GM23338 (cell line): Measurements from ENCODE around the gene RIBC2. TPM values are rescaled to one million over a fixed set of nuclear protein-coding genes. Genes with fewer than 3 reads are reported as not detected.

Source experiments
- ATAC-seq: fragments of 200-7000 bp; cut with Tn5 transposase; 3 replicates; pipeline ENCODE4 v1.9.1; 2020
- DNase-seq: peaks from one replicate; pipeline ENCODE4 v3.0.0-alpha.2; 2015; ENCODE audit warnings: low spot score
- H2AFZ ChIP-seq: fragments of 200-600 bp; sonication (generic); 2 replicates; pipeline ENCODE4 v1.8.0; 2016; ENCODE audit warnings: antibody characterized with exemption, mild to moderate bottlenecking, moderate library complexity
- H3F3A ChIP-seq: fragments of 200-600 bp; sonication (generic); replicated peaks from 2 replicates; pipeline ENCODE4 v1.8.0; 2017; ENCODE audit warnings: antibody characterized with exemption, mixed run types, low read depth
- H3K27ac ChIP-seq: fragments of 200-600 bp; sonication (generic); 2 replicates; pipeline ENCODE4 v1.6.1; 2016; ENCODE audit warnings: low read depth
- H3K27me3 ChIP-seq: fragments of 200-600 bp; sonication (generic); 2 replicates; pipeline ENCODE4 v1.8.0; 2016; ENCODE audit warnings: mild to moderate bottlenecking, mixed run types, moderate library complexity; ENCODE audit not compliant: insufficient read depth
- H3K36me3 ChIP-seq: fragments of 200-600 bp; sonication (generic); 2 replicates; pipeline ENCODE4 v1.8.0; 2016; ENCODE audit warnings: mild to moderate bottlenecking; ENCODE audit not compliant: insufficient read depth
- H3K4me1 ChIP-seq: fragments of 200-600 bp; sonication (generic); 2 replicates; pipeline ENCODE4 v1.8.0; 2016; ENCODE audit warnings: mild to moderate bottlenecking, moderate library complexity; ENCODE audit not compliant: insufficient read depth
- H3K4me2 ChIP-seq: fragments of 200-600 bp; sonication (generic); 2 replicates; pipeline ENCODE4 v1.7.1; 2017; ENCODE audit warnings: mixed run types
- H3K4me3 ChIP-seq: fragments of 200-600 bp; sonication (generic); 2 replicates; pipeline ENCODE4 v1.6.1; 2016; ENCODE audit warnings: mixed run types
- H3K79me2 ChIP-seq: fragments of 200-600 bp; sonication (generic); replicated peaks from 2 replicates; pipeline ENCODE4 v1.8.0; 2017; ENCODE audit warnings: mild to moderate bottlenecking; ENCODE audit not compliant: insufficient read depth
- H3K9me2 ChIP-seq: fragments of 200-600 bp; sonication (generic); 2 replicates; pipeline ENCODE4 v1.8.0; 2017; ENCODE audit not compliant: insufficient read depth
- H4K20me1 ChIP-seq: fragments of 200-600 bp; sonication (generic); replicated peaks from 2 replicates; pipeline ENCODE4 v1.8.0; 2017; ENCODE audit warnings: mild to moderate bottlenecking; ENCODE audit not compliant: insufficient read depth
- H3K27ac Mint-ChIP-seq: 2 replicates; pipeline ENCODE4 v1.8.0; 2020; ENCODE audit warnings: inconsistent platforms, mild to moderate bottlenecking, moderate library complexity, mixed read lengths
- H3K27me3 Mint-ChIP-seq: 3 replicates; pipeline ENCODE4 v1.8.0; 2022; ENCODE audit warnings: low read depth, mild to moderate bottlenecking, moderate library complexity, mixed read lengths, inconsistent platforms; ENCODE audit not compliant: insufficient read depth, poor library complexity
- H3K36me3 Mint-ChIP-seq: 3 replicates; pipeline ENCODE4 v1.8.0; 2021; ENCODE audit warnings: low read depth, mild to moderate bottlenecking, inconsistent platforms, moderate library complexity, mixed read lengths
- H3K4me1 Mint-ChIP-seq: 3 replicates; pipeline ENCODE4 v1.8.0; 2020; ENCODE audit warnings: mild to moderate bottlenecking, inconsistent platforms, mixed read lengths
- H3K4me3 Mint-ChIP-seq: 3 replicates; pipeline ENCODE4 v1.8.0; 2021; ENCODE audit warnings: moderate library complexity, mild to moderate bottlenecking, inconsistent platforms, mixed read lengths
- H3K9me3 Mint-ChIP-seq: 3 replicates; pipeline ENCODE4 v1.8.0; 2020; ENCODE audit warnings: moderate library complexity, mild to moderate bottlenecking, inconsistent platforms, mixed read lengths
- CREB1 ChIP-seq: fragments of 250-450 bp; sonication (Bioruptor Pico); IDR thresholded peaks from 2 replicates; pipeline ENCODE4 v1.5.0; 2020; ENCODE audit warnings: low read depth, mild to moderate bottlenecking, moderate library complexity
- CTCF ChIP-seq, 2 experiments: fragments of 200-600 bp in 1 of 2; sonication (generic) in 1 of 2; conservative IDR thresholded peaks; 2 replicates each; pipeline versions ENCODE4 v1.5.1 to v1.6.1; 2016 to 2017; ENCODE audit warnings: antibody characterized with exemption in 2 of 2, low read depth in 2 of 2, mild to moderate bottlenecking in 2 of 2, moderate library complexity in 1 of 2
- ETS1 ChIP-seq: IDR thresholded peaks from 2 replicates; pipeline ENCODE4 v1.6.1; 2016; ENCODE audit warnings: antibody characterized with exemption
- EZH2 ChIP-seq: fragments of 200-600 bp; sonication (generic); IDR thresholded peaks from one replicate; pipeline ENCODE4 v1.8.0; 2017; ENCODE audit warnings: antibody characterized with exemption, mild to moderate bottlenecking, low read depth; ENCODE audit not compliant: unreplicated experiment
- EZH2phosphoT487 ChIP-seq: fragments of 200-600 bp; sonication (generic); IDR thresholded peaks from one replicate; pipeline ENCODE4 v1.8.1; 2018; ENCODE audit warnings: antibody characterized with exemption; ENCODE audit not compliant: unreplicated experiment
- JUNB ChIP-seq: IDR thresholded peaks from one replicate; pipeline ENCODE4 v1.6.1; 2016; ENCODE audit warnings: antibody characterized with exemption; ENCODE audit not compliant: unreplicated experiment
- NANOG ChIP-seq: IDR thresholded peaks from 2 replicates; pipeline ENCODE4 v1.6.1; 2016; ENCODE audit warnings: antibody characterized with exemption, borderline replicate concordance
- POLR2AphosphoS5 ChIP-seq: IDR thresholded peaks from 2 replicates; pipeline ENCODE4 v1.6.1; 2016; ENCODE audit warnings: antibody characterized with exemption, low read depth
- REST ChIP-seq: IDR thresholded peaks from one replicate; pipeline ENCODE4 v1.6.1; 2018; ENCODE audit warnings: antibody characterized with exemption; ENCODE audit not compliant: unreplicated experiment
- STAT1 ChIP-seq: IDR thresholded peaks from one replicate; pipeline ENCODE4 v1.6.1; 2016; ENCODE audit warnings: antibody characterized with exemption; ENCODE audit not compliant: unreplicated experiment
- ZNF114 ChIP-seq: fragments of 250-450 bp; sonication (Bioruptor Pico); IDR thresholded peaks from 2 replicates; pipeline ENCODE4 v1.5.0; 2020; ENCODE audit warnings: mild to moderate bottlenecking, moderate library complexity
- ZNF331 ChIP-seq: fragments of 250-450 bp; sonication (Bioruptor Pico); IDR thresholded peaks from 2 replicates; pipeline ENCODE4 v1.5.0; 2020; ENCODE audit warnings: low read depth, mild to moderate bottlenecking, moderate library complexity
- polyA plus RNA-seq: library from polyadenylated mRNA; unstranded; fragments of >200 nt; fragmentation: Nextera tagmentation; extraction: Ambion mirVana; gene quantifications from 2 replicates; pipeline ENCODE4 v1.2.1, GENCODE V29; 2016
- total RNA-seq: library from RNA; depleted of rRNA; stranded (reverse); fragments of >200 nt; shearing (Covaris generic); gene quantifications from 2 replicates; pipeline ENCODE4 v1.2.3, GENCODE V29; 2014

The RIBC2 gene
- total and polyA plus RNA-seq, 2 experiments from 2014 or later: 2.2 to 2.8 TPM

- TF ChIP-seq ETS1: no peak
- no peak for TF ChIP-seq JUNB
- TF ChIP-seq ZNF331 (CRISPR knock-in tag): no peak
- no peak for TF ChIP-seq ZNF114 (CRISPR knock-in tag)
- TF ChIP-seq POLR2AphosphoS5: no peak
- no peak for TF ChIP-seq NANOG
- TF ChIP-seq CREB1 (CRISPR knock-in tag): no peak
- no peak for TF ChIP-seq REST
- TF ChIP-seq EZH2phosphoT487: no peak
- no peak for TF ChIP-seq STAT1
- TF ChIP-seq CTCF (conservative IDR thresholded peaks at IDR 0.05; ENCODE audit: low read depth in 2 of 2): no peak
- TF ChIP-seq EZH2: no peak
These were observed 39.3 kb downstream of the RIBC2 start (continued) for GRCh38 chr22:45452565-45453379.

GRCh38 chr22:45453764-45454163 lies 40.3 kb downstream of the RIBC2 start:
- Mint-ChIP-seq H3K4me3 (no peak overlapping the region), H3K36me3 (no peaks in the 10 kb centered on the region; the same call in 2 of the 3 replicates), H3K27me3 (peaks cover 5% of the 10 kb centered on the region), H3K27ac (no peak overlapping the region), H3K9me3 (no peaks in the 10 kb centered on the region), H3K4me1 (no peaks in the 10 kb centered on the region)
- DNase-seq (no peak), ATAC-seq (no peak)
- no peak overlapping the region for H3K4me3 ChIP-seq
- no peaks in the 10 kb centered on the region for H3K79me2 ChIP-seq
- no peak overlapping the region for H2AFZ ChIP-seq
- H3K27ac ChIP-seq: no peak overlapping the region
- H3K27me3 ChIP-seq: no peaks in the 10 kb centered on the region
- H3F3A ChIP-seq: no peaks in the 10 kb centered on the region
- H4K20me1 ChIP-seq: no peaks in the 10 kb centered on the region
- H3K9me2 ChIP-seq: no peaks in the 10 kb centered on the region
- H3K4me2 ChIP-seq: no peak overlapping the region
- H3K4me1 ChIP-seq: no peaks in the 10 kb centered on the region
- H3K36me3 ChIP-seq: no peaks in the 10 kb centered on the region
- no peak for TF ChIP-seq JUNB
- no peak for TF ChIP-seq POLR2AphosphoS5
- no peak for TF ChIP-seq EZH2
- TF ChIP-seq REST: no peak
- TF ChIP-seq CTCF (conservative IDR thresholded peaks at IDR 0.05; ENCODE audit: low read depth in 2 of 2): no peak
- no peak for TF ChIP-seq ETS1
- no peak for TF ChIP-seq STAT1
- no peak for TF ChIP-seq EZH2phosphoT487
- TF ChIP-seq ZNF114 (CRISPR knock-in tag): no peak
